Stimulated activated CD8-positive, alpha-beta memory T cell treated with anti-CD3 and anti-CD28 coated beads, Interleukin-7, amount 100 ng/mL, for 1 hour (primary cell): Measurements from ENCODE around the gene NUDT10.
"Not testable (repeated sequence)": the region's sequence is repeated elsewhere in the genome, so short reads cannot be mapped to it uniquely, and the experiment has no call there.

Experiments
- DNase-seq, 2 donors: peaks; one replicate each; pipeline ENCODE4 v3.0.0-alpha.2; 2020; ENCODE audit warnings: low read depth in 2 of 2

Gene NUDT10

DNA sequence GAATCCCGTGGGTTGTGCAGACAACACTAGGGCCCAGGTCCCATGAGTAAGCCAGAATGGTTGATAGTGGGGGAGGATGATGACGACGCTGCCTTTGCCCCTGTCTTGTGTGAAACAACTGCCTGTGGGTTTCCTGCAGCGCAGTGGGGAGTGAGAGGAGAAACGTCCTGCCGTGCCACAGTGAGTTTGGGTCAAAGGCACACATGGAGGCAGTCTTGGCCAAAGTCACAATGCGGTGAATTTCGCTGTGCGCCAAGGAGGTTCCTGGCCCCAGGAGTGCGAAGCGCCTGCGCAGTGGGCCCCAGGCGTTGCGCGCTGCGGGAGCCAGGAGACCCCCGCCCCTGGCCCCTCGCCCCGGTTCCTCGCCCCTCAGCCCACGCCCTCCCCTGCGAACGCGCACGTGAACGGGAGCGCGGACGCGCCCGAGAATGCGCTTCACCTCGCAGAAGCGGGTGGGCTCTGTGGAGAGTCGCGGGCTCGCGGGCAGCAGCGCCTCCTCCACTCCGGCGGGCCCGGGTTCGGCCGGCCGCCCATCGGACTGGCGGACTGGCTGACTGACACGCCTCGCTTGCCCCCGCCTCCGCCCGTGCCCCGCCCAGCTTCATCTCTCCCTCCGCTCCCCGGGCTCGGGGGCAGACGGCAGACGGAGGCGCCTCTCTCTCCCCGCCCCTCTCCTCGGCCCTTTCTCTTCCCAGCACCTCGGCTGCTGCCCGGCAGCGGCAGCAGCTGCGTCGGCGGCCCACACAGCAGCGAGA is at the start of gene NUDT10:
Gene NUDT10, plus strand, starts transcription at position 635 of the 755 bp plus-strand sequence. CDS start 144 bp downstream, outside the sequence.
- DNase-seq = no peak

DNA sequence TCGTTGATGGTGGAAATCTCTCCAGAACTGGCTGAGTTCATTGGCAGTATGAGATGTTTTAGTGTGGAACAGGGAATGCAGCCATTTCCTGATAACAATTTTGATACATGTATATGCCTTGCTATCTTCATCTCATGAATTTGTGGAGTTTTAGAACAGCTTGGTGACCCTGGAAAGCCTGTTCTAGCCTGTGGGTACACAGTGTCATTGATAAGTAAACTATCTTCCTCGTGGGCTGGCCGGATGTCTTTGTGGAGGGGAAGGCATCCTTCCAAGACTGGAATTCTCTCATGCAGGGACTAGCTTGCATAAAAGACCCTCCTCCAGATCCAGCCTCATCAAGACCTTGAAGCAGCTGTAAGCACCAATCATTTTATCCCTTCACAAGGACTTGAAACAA is 40.2 kb upstream of the NUDT10 start:
- DNase-seq = no peak

DNA sequence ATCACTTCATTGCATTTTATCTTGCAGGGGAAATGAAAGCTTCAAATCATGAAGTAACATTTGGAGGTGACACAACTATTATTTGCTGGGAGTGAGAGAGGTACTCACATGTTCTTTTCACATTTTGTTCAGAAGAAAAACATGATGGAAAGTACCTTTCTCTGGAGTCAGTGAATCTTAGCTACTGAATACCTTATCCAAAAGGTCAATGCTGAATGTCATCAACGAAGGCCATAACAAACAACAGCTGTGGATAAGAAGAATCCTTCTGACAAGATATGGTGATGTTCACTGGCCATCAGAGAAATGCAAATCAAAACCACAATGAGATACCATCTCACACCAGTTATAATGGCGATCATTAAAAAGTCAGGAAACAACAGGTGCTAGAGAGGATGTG is 36.5 kb upstream of the NUDT10 start:
- no peak for DNase-seq

DNA sequence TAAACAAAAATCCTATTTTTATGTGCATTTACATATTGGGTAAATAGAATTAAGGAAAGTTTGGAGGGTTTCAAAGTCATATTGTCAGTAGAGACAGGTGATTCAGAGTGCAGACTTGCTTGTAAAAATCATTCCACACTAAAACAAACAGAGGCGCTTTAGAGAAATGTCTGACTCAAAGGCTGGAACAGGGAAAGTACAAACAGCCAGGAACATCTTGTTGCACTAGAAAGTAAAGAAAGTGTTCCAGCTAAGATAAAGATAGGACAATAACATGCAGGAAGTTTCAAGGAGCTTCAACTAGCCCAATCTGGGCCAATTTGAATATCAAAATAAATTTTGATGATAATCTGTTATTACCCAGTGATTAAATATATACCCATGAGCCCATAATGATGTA is 16.4 kb upstream of the NUDT10 start:
- no peak for DNase-seq

DNA sequence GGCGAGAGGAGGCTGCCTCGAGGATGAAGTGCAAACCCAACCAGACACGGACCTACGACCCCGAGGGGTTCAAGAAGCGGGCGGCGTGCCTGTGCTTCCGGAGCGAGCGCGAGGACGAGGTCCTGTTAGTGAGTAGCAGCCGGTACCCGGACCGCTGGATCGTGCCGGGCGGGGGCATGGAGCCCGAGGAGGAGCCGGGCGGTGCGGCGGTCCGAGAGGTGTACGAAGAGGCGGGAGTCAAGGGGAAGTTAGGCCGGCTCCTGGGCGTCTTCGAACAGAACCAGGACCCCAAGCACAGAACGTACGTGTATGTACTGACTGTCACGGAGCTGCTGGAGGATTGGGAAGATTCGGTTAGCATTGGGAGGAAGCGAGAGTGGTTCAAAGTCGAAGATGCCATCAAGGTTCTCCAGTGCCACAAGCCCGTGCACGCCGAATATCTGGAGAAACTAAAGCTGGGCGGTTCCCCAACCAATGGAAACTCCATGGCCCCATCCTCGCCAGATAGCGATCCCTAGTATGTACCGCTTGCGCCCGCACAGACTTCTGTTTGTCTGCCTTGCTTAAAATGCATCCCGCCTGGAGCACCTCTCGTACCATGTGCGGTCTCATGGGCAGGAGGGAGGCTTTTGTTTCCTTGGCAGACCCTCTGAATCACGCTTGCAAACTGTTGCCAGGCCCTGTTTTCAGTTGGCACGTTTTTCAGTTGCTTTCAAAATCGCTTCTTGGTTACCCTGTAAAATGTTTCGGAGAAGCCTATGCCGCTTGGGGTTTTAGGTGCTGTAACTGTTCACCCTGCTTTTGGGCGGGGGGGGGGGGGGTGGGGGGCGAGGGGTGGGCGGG is 542 bp downstream of the NUDT10 start:
- DNase-seq = not testable (repeated sequence)

DNA sequence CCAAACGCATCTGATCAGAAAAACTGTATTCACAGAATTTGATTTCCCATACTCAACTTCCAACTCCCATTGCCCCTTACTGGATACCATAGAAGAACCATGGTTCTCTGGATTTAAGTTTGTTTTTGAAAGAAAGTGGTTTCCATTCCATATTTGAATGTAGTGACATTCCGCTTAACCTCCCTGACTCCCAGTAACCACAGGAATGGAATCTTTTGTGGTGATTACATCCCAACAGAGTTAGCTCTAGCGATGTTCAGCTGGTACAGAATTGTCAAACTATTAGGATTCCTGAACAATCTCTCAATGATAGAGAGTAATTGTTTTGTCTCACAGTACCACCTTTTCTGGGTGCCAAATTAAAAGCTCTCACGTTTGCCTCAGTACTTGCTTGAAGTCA is 1.7 kb downstream of the NUDT10 start:
- DNase-seq = no peak

DNA sequence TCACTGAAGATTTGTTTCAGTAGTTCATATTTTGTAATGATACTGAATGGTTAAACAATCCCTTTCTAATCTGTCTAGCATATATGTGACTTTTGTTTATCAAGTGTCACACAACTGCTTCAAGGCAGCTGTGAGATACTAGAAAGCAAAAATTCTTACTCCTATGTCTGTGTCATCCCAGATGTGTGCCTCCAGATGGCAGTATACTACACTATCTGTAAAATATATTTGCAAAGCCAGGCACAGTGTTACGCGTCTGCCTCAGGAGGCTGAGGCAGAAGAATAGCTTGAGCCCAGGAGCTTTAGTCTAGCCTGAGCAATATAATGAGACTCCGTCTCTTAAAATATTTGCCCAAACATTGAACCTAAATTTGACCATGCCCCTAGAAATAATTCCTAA is 4.0 kb downstream of the NUDT10 start:
- DNase-seq = no peak

DNA sequence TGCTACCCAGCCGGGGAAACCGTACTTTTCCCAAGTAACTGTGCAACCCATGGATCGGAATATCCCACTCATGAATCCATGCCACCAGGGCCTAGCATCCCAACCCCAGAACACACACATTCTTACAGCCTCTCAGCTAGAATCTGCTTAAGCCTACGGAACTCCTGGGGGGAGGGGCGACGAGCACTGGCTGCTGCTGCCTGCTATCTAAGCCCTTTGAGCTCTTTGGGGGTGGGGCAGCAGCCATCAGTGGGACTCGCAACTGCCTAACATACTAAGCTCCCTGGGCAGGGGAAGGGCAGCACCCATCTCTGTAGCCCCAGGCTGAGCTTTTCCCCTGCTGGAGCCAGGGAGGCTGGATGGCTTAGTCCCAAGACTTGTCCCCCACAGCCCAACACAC is 28.6 kb downstream of the NUDT10 start:
- DNase-seq = no peak

DNA sequence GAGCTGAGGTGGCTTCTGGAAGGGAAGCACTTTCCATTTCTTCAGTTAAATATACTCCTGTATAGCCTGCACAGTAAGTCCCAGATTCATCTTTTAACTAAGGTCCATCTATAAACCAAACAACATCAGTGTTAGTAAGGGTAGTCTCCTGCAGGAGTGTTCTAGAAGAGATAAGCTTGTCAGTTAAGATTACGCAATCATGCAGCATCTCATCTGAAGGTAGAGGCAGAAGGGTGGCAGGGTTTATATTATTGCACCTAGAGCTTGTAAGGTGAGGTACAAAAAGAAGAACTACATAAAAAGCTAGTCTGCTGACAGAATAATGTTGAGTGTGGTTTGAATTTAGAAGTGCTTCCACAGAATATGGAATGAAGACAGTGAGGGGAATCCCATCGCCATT is 44.0 kb downstream of the NUDT10 start:
- no peak for DNase-seq
